H1 (cell line): ENCODE results near the gene TAOK1. TPM values are rescaled to one million over a fixed set of nuclear protein-coding genes. Genes with fewer than 3 reads are reported as not detected.

Experiments
- CTCF ChIA-PET: fragments of 300-600 bp; sonication (Branson Sonifier 250); formaldehyde crosslinking; loops from one replicate; lab custom pipeline; 2021; ENCODE audit not compliant: partially characterized antibody; lab: Charles Lee
- POLR2A ChIA-PET: fragments of 300-600 bp; sonication (Branson Sonifier 250); formaldehyde crosslinking; loops from one replicate; lab custom pipeline; 2021; ENCODE audit warnings: inconsistent platforms; ENCODE audit not compliant: partially characterized antibody; lab: Charles Lee
- DNase-seq, 2 experiments: peaks; one replicate each; pipeline versions ENCODE4 v3.0.0 to v3.0.0-alpha.2; 2010 to 2022; ENCODE audit warnings: low spot score in 2 of 2, low read depth in 1 of 2, mixed read lengths in 1 of 2
- FAIRE-seq: peaks from 2 replicates; lab custom pipeline; 2011; peaks lifted over from hg19 to GRCh38; lab: Jason Lieb, UNC
- H2AFZ ChIP-seq: 2 replicates; pipeline ENCODE4 v1.8.1; 2012; ENCODE audit warnings: low read length, inconsistent platforms
- H2AK5ac ChIP-seq: 2 replicates; pipeline ENCODE4 v1.6.1; 2013; ENCODE audit warnings: low read depth, low read length
- H2BK120ac ChIP-seq: replicated peaks from 2 replicates; pipeline ENCODE3; 2013; ENCODE audit warnings: low read depth, low read length, inconsistent platforms
- H2BK12ac ChIP-seq: 2 replicates; pipeline ENCODE4 v1.6.1; 2013; ENCODE audit warnings: low read depth, low read length
- H2BK15ac ChIP-seq: 2 replicates; pipeline ENCODE4 v1.6.1; 2013; ENCODE audit warnings: low read length
- H2BK20ac ChIP-seq: 2 replicates; pipeline ENCODE4 v1.6.1; 2013; ENCODE audit warnings: low read length
- H2BK5ac ChIP-seq: 2 replicates; pipeline ENCODE4 v1.6.1; 2013; ENCODE audit warnings: low read depth, low read length
- H3K14ac ChIP-seq: 2 replicates; pipeline ENCODE4 v1.6.1; 2013; ENCODE audit warnings: inconsistent platforms; ENCODE audit not compliant: insufficient read length
- H3K18ac ChIP-seq: 2 replicates; pipeline ENCODE4 v1.6.1; 2013; ENCODE audit warnings: low read length; ENCODE audit errors: extremely low read depth
- H3K23ac ChIP-seq: 2 replicates; pipeline ENCODE4 v1.6.1; 2013; ENCODE audit warnings: inconsistent platforms; ENCODE audit not compliant: insufficient read length
- H3K23me2 ChIP-seq: 2 replicates; pipeline ENCODE4 v1.6.1; 2013; ENCODE audit warnings: low read depth, low read length
- H3K27ac ChIP-seq: 2 replicates; pipeline ENCODE4 v1.6.1; 2011; ENCODE audit warnings: low read depth, low read length, inconsistent platforms
- H3K27me3 ChIP-seq, 4 experiments: replicated peaks in 1 of 4; 1 replicate in 1 of 4; 2 replicates in 3 of 4; pipeline versions ENCODE4 v1.6.1 to v1.8.1; 2011 to 2013; ENCODE audit warnings: low read length in 3 of 4, mild to moderate bottlenecking in 3 of 4, inconsistent platforms in 2 of 4, mixed read lengths in 2 of 4, moderate library complexity in 1 of 4; ENCODE audit not compliant: control insufficient read depth in 3 of 4, insufficient read depth in 3 of 4; ENCODE audit errors: extremely low read depth in 1 of 4
- H3K36me3 ChIP-seq, 4 experiments: 2 replicates each; pipeline versions ENCODE4 v1.6.1 to v1.8.1; 2011 to 2013; ENCODE audit warnings: mild to moderate bottlenecking in 4 of 4, low read length in 3 of 4, moderate library complexity in 2 of 4, control low read depth in 1 of 4, inconsistent platforms in 1 of 4; ENCODE audit not compliant: insufficient read depth in 4 of 4, control insufficient read depth in 2 of 4
- H3K4ac ChIP-seq: replicated peaks from 2 replicates; pipeline ENCODE3; 2013; ENCODE audit warnings: low read length, low read depth, mixed read lengths, inconsistent platforms; ENCODE audit not compliant: insufficient read length
- H3K4me1 ChIP-seq, 4 experiments: replicated peaks in 1 of 4; 1 replicate in 1 of 4; 2 replicates in 3 of 4; pipeline versions ENCODE4 v1.6.1 to v1.8.1; 2011 to 2013; ENCODE audit warnings: low read length in 3 of 4, inconsistent platforms in 2 of 4, mixed read lengths in 1 of 4; ENCODE audit not compliant: insufficient read depth in 4 of 4, control insufficient read depth in 3 of 4
- H3K4me2 ChIP-seq, 2 experiments: 2 replicates each; pipeline versions ENCODE4 v1.6.1 to v1.8.1; 2011 to 2013; ENCODE audit warnings: low read depth in 2 of 2, low read length in 2 of 2, control low read depth in 1 of 2, inconsistent platforms in 1 of 2, mild to moderate bottlenecking in 1 of 2; ENCODE audit not compliant: insufficient read depth in 1 of 2
- H3K4me3 ChIP-seq, 4 experiments: fragments of 200-600, 300-600 bp in 1 of 4; sonication (generic), shearing (Covaris generic), sonication (Bioruptor Twin) in 1 of 4; 2 replicates each; pipeline versions ENCODE4 v1.5.1 to v1.8.1; 2011 to 2016; ENCODE audit warnings: low read length in 4 of 4, low read depth in 3 of 4, control low read depth in 2 of 4, inconsistent platforms in 2 of 4, mild to moderate bottlenecking in 2 of 4, mixed read lengths in 1 of 4, moderate library complexity in 1 of 4; ENCODE audit not compliant: insufficient read depth in 2 of 4; ENCODE audit errors: extremely low read depth in 1 of 4
- H3K56ac ChIP-seq: replicated peaks from 2 replicates; pipeline ENCODE3; 2013; ENCODE audit warnings: low read depth, mild to moderate bottlenecking, mixed read lengths, low read length, inconsistent platforms; ENCODE audit not compliant: insufficient read length
- H3K79me1 ChIP-seq: 2 replicates; pipeline ENCODE4 v1.6.1; 2013; ENCODE audit warnings: low read depth, low read length, control low read depth
- H3K79me2 ChIP-seq, 2 experiments: 2 replicates each; pipeline versions ENCODE4 v1.6.1 to v1.8.1; 2012 to 2013; ENCODE audit warnings: low read length in 2 of 2, mild to moderate bottlenecking in 2 of 2, inconsistent platforms in 1 of 2; ENCODE audit not compliant: insufficient read depth in 2 of 2, control insufficient read depth in 1 of 2
- H3K9ac ChIP-seq, 4 experiments: replicated peaks in 1 of 4; 1 replicate in 1 of 4; 2 replicates in 3 of 4; pipeline versions ENCODE4 v1.6.1 to v1.8.1; 2011 to 2013; ENCODE audit warnings: low read depth in 3 of 4, low read length in 3 of 4, control low read depth in 2 of 4, mild to moderate bottlenecking in 2 of 4, moderate library complexity in 2 of 4, inconsistent platforms in 1 of 4; ENCODE audit errors: extremely low read depth in 1 of 4
- H3K9me3 ChIP-seq, 2 experiments: 2 replicates each; pipeline versions ENCODE4 v1.6.1 to v1.8.1; 2012 to 2013; ENCODE audit warnings: mild to moderate bottlenecking in 2 of 2, moderate library complexity in 2 of 2, control low read depth in 1 of 2, inconsistent platforms in 1 of 2, low read depth in 1 of 2, low read length in 1 of 2, mixed read lengths in 1 of 2; ENCODE audit not compliant: insufficient read depth in 2 of 2
- H4K20me1 ChIP-seq, 2 experiments: replicated peaks in 1 of 2; 2 replicates each; pipeline versions ENCODE3 to v1.8.1; 2011 to 2013; ENCODE audit warnings: inconsistent platforms in 2 of 2, low read length in 2 of 2, mild to moderate bottlenecking in 1 of 2; ENCODE audit not compliant: insufficient read depth in 2 of 2, control insufficient read depth in 1 of 2
- H4K5ac ChIP-seq: 2 replicates; pipeline ENCODE4 v1.6.1; 2013; ENCODE audit warnings: low read length, low read depth, mixed read lengths, inconsistent platforms; ENCODE audit not compliant: insufficient read length
- H4K8ac ChIP-seq: 2 replicates; pipeline ENCODE4 v1.8.0; 2013; ENCODE audit warnings: mild to moderate bottlenecking, moderate library complexity, low read length, inconsistent platforms; ENCODE audit not compliant: insufficient read depth; ENCODE audit errors: extremely low read depth
- H4K91ac ChIP-seq: replicated peaks from 2 replicates; pipeline ENCODE3; 2013; ENCODE audit warnings: low read length, mixed read lengths, inconsistent platforms; ENCODE audit not compliant: insufficient read length
- CBX5 ChIP-seq: fragments of 300-800, 300-1000 bp; sonication (generic); IDR thresholded peaks from 2 replicates; pipeline ENCODE4 v1.7.1; 2016; ENCODE audit warnings: antibody characterized with exemption, low read length, low read depth
- CREB1 ChIP-seq: IDR thresholded peaks from 2 replicates; pipeline ENCODE4 v1.6.1; 2012; ENCODE audit warnings: inconsistent platforms
- EZH2 ChIP-seq: fragments of 200-600 bp; sonication (generic); IDR thresholded peaks from 2 replicates; pipeline ENCODE4 v1.7.1; 2012; ENCODE audit warnings: low read depth, mild to moderate bottlenecking, moderate library complexity, low read length, inconsistent platforms; ENCODE audit not compliant: severe bottlenecking
- MAX ChIP-seq: IDR thresholded peaks from 2 replicates; pipeline ENCODE4 v1.6.1; 2012; ENCODE audit warnings: inconsistent platforms
- NANOG ChIP-seq: IDR thresholded peaks from 2 replicates; pipeline ENCODE4 v1.6.1; 2011; ENCODE audit warnings: low read length, low read depth, mild to moderate bottlenecking, inconsistent platforms; ENCODE audit not compliant: insufficient read depth, poor library complexity, severe bottlenecking
- POU5F1 ChIP-seq: IDR thresholded peaks from 2 replicates; pipeline ENCODE4 v1.6.1; 2011; ENCODE audit warnings: low read depth, mild to moderate bottlenecking, low read length, moderate library complexity
- RXRA ChIP-seq: IDR thresholded peaks from 2 replicates; pipeline ENCODE4 v1.6.1; 2011; ENCODE audit warnings: low read depth, mild to moderate bottlenecking, low read length, moderate library complexity; ENCODE audit not compliant: insufficient read depth
- SP2 ChIP-seq: IDR thresholded peaks from 2 replicates; pipeline ENCODE4 v1.6.1; 2012; ENCODE audit warnings: mild to moderate bottlenecking, low read length, inconsistent platforms
- TAF1 ChIP-seq: IDR thresholded peaks from 2 replicates; pipeline ENCODE4 v1.6.1; 2011; ENCODE audit warnings: mild to moderate bottlenecking, low read depth, low read length
- TAF7 ChIP-seq: optimal IDR thresholded peaks from 2 replicates; pipeline ENCODE3; 2011; ENCODE audit warnings: low read depth, mild to moderate bottlenecking, inconsistent platforms, low read length, moderate library complexity, borderline replicate concordance
- WGBS, 2 experiments: shearing (Covaris generic) in 1 of 2; methylation state at CpG; one replicate each; pipeline versions ENCODE4 v1.1.6 to v1.1.7; 2013 to 2015; ENCODE audit warnings: low lambda C conversion rate in 2 of 2, mixed read lengths in 2 of 2, inconsistent platforms in 1 of 2, low coverage in 1 of 2, missing lambda C conversion rate in 1 of 2; ENCODE audit not compliant: insufficient replicate concordance in 2 of 2, insufficient coverage in 1 of 2, insufficient read length in 1 of 2; ENCODE audit errors: extremely low coverage in 1 of 2, missing lambda C conversion rate in 1 of 2; 5-methylcytosine and 5-hydroxymethylcytosine counted together
- polyA plus RNA-seq, 7 experiments: library from polyadenylated mRNA; depleted of rRNA in 3 of 7; stranded (reverse) in 5 of 7; unstranded in 2 of 7; fragments of >200 nt in 5 of 7; fragments of 200-250 nt in 2 of 7; gene quantifications; 1 replicate in 5 of 7; 2 replicates in 1 of 7; 4 replicates in 1 of 7; pipeline versions ENCODE4 v1.2.1 to v1.2.3, GENCODE V29; 2011 to 2013; ENCODE audit warnings: missing spikeins in 2 of 7, mixed read lengths in 2 of 7
- total RNA-seq: library from RNA; stranded (reverse); fragmentation: NEBNext Ultra II Directional; extraction: Animal tissue kit (Norgen Biotek cat#: 25700); gene quantifications from 2 replicates; pipeline ENCODE4 v1.2.1, GENCODE V29; 2021

TAOK1 gene
- total and polyA plus RNA-seq, 2 of the 8 experiments (the other 6 are each of a cell fraction or from before 2014, with no cell fraction given): 12.2 to 90.6 TPM

GRCh38 chr17:29575511-29576213 is 185.5 kb downstream of the TAOK1 start:
- no peak overlapping the region for H2BK20ac ChIP-seq
- H3K9me3 ChIP-seq: no peaks in the 10 kb centered on the region
- no peak overlapping the region for H4K91ac ChIP-seq
- H4K5ac ChIP-seq: no peak overlapping the region
- H2AFZ ChIP-seq: no peak overlapping the region
- H3K79me1 ChIP-seq: no peaks in the 10 kb centered on the region
- no peak overlapping the region for H2BK15ac ChIP-seq
- DNase-seq (no peak), FAIRE-seq (no peak)
- H2AK5ac ChIP-seq: no peak overlapping the region
- ChIA-PET CTCF (interaction anchor here (0.9 to 15.3 kb wide), 7 partner anchors 8 to 199 kb away, joined by 3 to 193 read pairs (median 11); partner anchors contain the start of genes ANKRD13B and CORO6), POLR2A (interaction anchor here (0.6 to 2.8 kb wide), 6 partner anchors 9 to 932 kb away, joined by 3 to 12 read pairs (median 4); partner anchors contain the start of genes ABHD15 and ANKRD13B)
- H3K4me1 ChIP-seq: no peaks in the 10 kb centered on the region; a peak in 1 of 7 replicates
- no peak overlapping the region for H2BK12ac ChIP-seq
- H4K20me1 ChIP-seq: peaks cover 1 to 5% of the 10 kb centered on the region in 2 experiments
- no peak overlapping the region for H2BK120ac ChIP-seq
- WGBS, 2 experiments: 92% methylated on average over 28 of the region's 28 CpGs; no CpG with 5 or more reads in 1 of the 2 experiments
- no peak overlapping the region for H3K9ac ChIP-seq
- no peak overlapping the region for H3K56ac ChIP-seq
- H3K36me3 ChIP-seq: peaks cover 9 to 30% (median 15%) of the 10 kb centered on the region in 4 experiments; a peak in 6 of 8 replicates
- no peak overlapping the region for H4K8ac ChIP-seq
- H3K23ac ChIP-seq: no peak overlapping the region
- no peaks in the 10 kb centered on the region; the same call in 1 of the 2 replicates for H3K23me2 ChIP-seq
- no peak overlapping the region for H3K4me3 ChIP-seq
- TF ChIP-seq EZH2: no peak
- no peak for TF ChIP-seq TAF1
- no peak for TF ChIP-seq SP2
- TF ChIP-seq MAX: no peak
- no peak for TF ChIP-seq CBX5
- TF ChIP-seq POU5F1: no peak
- TF ChIP-seq RXRA: no peak
- no peak for TF ChIP-seq NANOG
- TF ChIP-seq TAF7: no peak
- no peak for TF ChIP-seq CREB1
- H3K27ac ChIP-seq: no peak overlapping the region
- no peak overlapping the region for H3K18ac ChIP-seq
- no peak overlapping the region for H3K4ac ChIP-seq
- H2BK5ac ChIP-seq: no peak overlapping the region
- H3K27me3 ChIP-seq: peaks cover 0 to 11% (median 3%) of the 10 kb centered on the region in 4 experiments; a peak in 2 of 7 replicates
- no peak overlapping the region for H3K14ac ChIP-seq
- H3K4me2 ChIP-seq: no peak overlapping the region
- no peaks in the 10 kb centered on the region for H3K79me2 ChIP-seq
